Thyroid gland (tissue), 4 donors: ENCODE data around the gene MCM10. TPM values are rescaled to one million over a fixed set of nuclear protein-coding genes. Genes with fewer than 3 reads are reported as not detected.

Experiments used
- DNase-seq, 2 donors: peaks; one replicate each; pipeline ENCODE4 v3.0.0-alpha.2; 2019
- H3K27ac ChIP-seq, 3 donors: fragments of 200-600 bp; sonication (generic); 1 replicate in 2 of 3; 2 replicates in 1 of 3; pipeline ENCODE4 v1.5.1; 2016 to 2019; ENCODE audit warnings: mild to moderate bottlenecking in 1 of 3, moderate library complexity in 1 of 3
- H3K27me3 ChIP-seq: fragments of 200-600 bp; sonication (generic); one replicate; pipeline ENCODE4 v1.5.1; 2019
- H3K36me3 ChIP-seq, 2 donors: fragments of 200-600 bp; sonication (generic); one replicate each; pipeline ENCODE4 v1.5.1; 2016 to 2019
- H3K4me1 ChIP-seq, 2 donors: fragments of 200-600 bp; sonication (generic); one replicate each; pipeline ENCODE4 v1.5.1; 2017 to 2019
- H3K4me3 ChIP-seq, 3 donors: fragments of 200-600 bp; sonication (generic); replicated peaks in 1 of 3; 1 replicate in 2 of 3; 2 replicates in 1 of 3; pipeline ENCODE4 v1.5.1; 2016; ENCODE audit warnings: mild to moderate bottlenecking in 1 of 3
- H3K9me3 ChIP-seq: fragments of 200-600 bp; sonication (generic); one replicate; pipeline ENCODE4 v1.5.1; 2017
- POLR2A ChIP-seq, 2 donors: fragments of 450-650 bp; IDR thresholded peaks; one replicate each; pipeline ENCODE4 v1.6.1; 2017; ENCODE audit warnings: antibody characterized with exemption in 2 of 2, mild to moderate bottlenecking in 2 of 2, moderate library complexity in 1 of 2
- WGBS, 2 donors: methylation state at CpG; one replicate each; pipeline ENCODE4 v1.1.5; 2017; 5-methylcytosine and 5-hydroxymethylcytosine counted together
- intact Hi-C: fragments of 100-400 bp; cut with DNase I; formaldehyde crosslinking; loops from one replicate; pipeline ENCODE4 v1.15.1; 2023
- total RNA-seq, 4 donors: library from RNA; depleted of rRNA; stranded (reverse); fragments of >200 nt; gene quantifications; one replicate each; pipeline ENCODE4 v1.2.3, GENCODE V29; 2016
- TF ChIP-seq, protein P1 (sequence below), 6 experiments: fragments of 200-600 bp in 3 of 6; fragments of 450-650 bp in 3 of 6; sonication (generic) in 3 of 6; IDR thresholded peaks; one replicate each; pipeline ENCODE4 v1.5.1; 2016 to 2019; ENCODE audit warnings: antibody characterized with exemption in 6 of 6, mild to moderate bottlenecking in 2 of 6, inconsistent platforms in 1 of 6, moderate library complexity in 1 of 6

The MCM10 gene
- total RNA-seq, 4 donors from 2014 or later: 0.24 to 1.4 (median 0.49) TPM

DNA sequence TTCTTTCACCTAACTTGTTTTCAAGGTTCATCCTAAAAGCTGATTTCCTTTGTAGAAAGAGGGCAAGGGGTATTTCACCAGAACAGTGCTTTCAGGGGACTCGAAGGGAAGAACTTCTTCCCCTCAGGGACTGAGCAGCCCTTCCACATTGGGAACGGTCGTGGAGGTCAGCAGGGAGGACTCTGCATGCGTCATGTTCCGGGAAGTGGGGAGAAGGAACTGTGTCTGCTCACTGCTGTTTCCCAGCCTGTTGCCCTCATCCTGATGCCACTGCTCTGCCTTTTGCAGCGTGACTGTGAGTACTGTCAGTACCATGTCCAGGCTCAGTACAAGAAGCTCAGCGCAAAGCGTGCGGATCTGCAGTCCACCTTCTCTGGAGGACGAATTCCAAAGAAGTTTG lies 27.2 kb downstream of the MCM10 start:
- intact Hi-C loops: no loop called here

DNA sequence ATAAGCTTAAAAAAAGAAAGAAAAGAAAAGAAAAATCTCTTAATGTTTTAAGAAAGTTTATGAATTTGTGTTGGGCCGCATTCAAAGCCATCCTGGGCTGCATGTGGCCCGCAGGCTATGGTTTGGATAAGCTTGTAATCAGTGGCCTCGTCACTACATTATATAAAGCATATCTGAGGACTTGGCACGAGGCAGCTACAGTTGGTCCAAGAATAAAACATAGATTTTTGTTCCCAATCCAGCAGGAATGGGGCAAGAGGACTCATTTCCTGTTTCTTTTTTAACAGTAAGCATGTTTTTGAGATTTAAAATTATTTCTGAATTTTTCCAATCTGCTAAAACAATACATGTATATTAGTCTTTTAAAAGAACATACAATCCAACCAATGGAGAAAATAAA lies 28.6 kb downstream of the MCM10 start:
- H3K4me1 ChIP-seq: peaks cover 0 to 8% of the 10 kb centered on the region in 2 donors
- H3K27me3 ChIP-seq: no peaks in the 10 kb centered on the region
- no peak overlapping the region for H3K4me3 ChIP-seq
- no peak for DNase-seq
- intact Hi-C loops: no loop called here
- no peaks in the 10 kb centered on the region for H3K36me3 ChIP-seq
- WGBS, 2 donors: 71 to 80% methylated on average over 4 of the region's 4 CpGs
- H3K27ac ChIP-seq: no peak overlapping the region
- no peaks in the 10 kb centered on the region for H3K9me3 ChIP-seq
- TF ChIP-seq POLR2A (IDR thresholded peaks at IDR 0.05): no peak
- TF ChIP-seq, protein P1, sequence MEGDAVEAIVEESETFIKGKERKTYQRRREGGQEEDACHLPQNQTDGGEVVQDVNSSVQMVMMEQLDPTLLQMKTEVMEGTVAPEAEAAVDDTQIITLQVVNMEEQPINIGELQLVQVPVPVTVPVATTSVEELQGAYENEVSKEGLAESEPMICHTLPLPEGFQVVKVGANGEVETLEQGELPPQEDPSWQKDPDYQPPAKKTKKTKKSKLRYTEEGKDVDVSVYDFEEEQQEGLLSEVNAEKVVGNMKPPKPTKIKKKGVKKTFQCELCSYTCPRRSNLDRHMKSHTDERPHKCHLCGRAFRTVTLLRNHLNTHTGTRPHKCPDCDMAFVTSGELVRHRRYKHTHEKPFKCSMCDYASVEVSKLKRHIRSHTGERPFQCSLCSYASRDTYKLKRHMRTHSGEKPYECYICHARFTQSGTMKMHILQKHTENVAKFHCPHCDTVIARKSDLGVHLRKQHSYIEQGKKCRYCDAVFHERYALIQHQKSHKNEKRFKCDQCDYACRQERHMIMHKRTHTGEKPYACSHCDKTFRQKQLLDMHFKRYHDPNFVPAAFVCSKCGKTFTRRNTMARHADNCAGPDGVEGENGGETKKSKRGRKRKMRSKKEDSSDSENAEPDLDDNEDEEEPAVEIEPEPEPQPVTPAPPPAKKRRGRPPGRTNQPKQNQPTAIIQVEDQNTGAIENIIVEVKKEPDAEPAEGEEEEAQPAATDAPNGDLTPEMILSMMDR (IDR thresholded peaks at IDR 0.05): no peak

More for the DNA sequence above, 27.2 kb downstream of the MCM10 start:
- Histone ChIP-seq H3K4me3 (no peak overlapping the region), H3K36me3 (no peaks in the 10 kb centered on the region), H3K4me1 (peaks cover 0 to 16% of the 10 kb centered on the region in 2 donors), H3K27me3 (no peaks in the 10 kb centered on the region), H3K27ac (no peak overlapping the region), H3K9me3 (no peaks in the 10 kb centered on the region)
- DNase-seq: no peak
- 90 to 93% methylated on average over 8 to 10 of the region's 10 CpGs for WGBS, 2 donors
- TF ChIP-seq, protein P1 (IDR thresholded peaks at IDR 0.05): no peak
- no peak for TF ChIP-seq POLR2A (IDR thresholded peaks at IDR 0.05)

DNA sequence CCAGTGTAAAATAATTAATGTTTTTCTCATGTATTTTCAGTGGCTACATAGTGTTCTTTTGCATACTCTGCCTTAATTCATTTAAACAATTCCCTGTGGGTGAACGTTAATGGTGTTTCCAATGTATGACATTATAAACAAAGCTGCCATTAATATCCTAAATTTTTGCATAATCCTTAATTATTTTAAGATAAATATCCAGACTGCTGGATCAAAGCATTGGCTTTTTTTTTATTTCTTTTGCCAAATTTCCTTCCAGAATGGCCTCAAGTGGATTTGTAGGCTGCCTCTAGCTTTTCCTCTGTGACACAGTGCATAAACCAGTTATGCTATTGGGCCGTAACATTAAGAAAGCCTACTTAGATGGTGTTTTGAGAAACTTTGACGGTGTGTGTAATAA lies 29.5 kb downstream of the MCM10 start:
- Histone ChIP-seq H3K27ac (no peak overlapping the region), H3K36me3 (no peaks in the 10 kb centered on the region), H3K4me1 (no peaks in the 10 kb centered on the region), H3K9me3 (no peaks in the 10 kb centered on the region), H3K27me3 (no peaks in the 10 kb centered on the region), H3K4me3 (no peak overlapping the region)
- intact Hi-C loops: no loop called here
- TF ChIP-seq POLR2A (IDR thresholded peaks at IDR 0.05): no peak
- TF ChIP-seq, protein P1 (IDR thresholded peaks at IDR 0.05): no peak
- no peak for DNase-seq
- WGBS, 2 donors: 91 to 94% methylated on average over 3 of the region's 3 CpGs

DNA sequence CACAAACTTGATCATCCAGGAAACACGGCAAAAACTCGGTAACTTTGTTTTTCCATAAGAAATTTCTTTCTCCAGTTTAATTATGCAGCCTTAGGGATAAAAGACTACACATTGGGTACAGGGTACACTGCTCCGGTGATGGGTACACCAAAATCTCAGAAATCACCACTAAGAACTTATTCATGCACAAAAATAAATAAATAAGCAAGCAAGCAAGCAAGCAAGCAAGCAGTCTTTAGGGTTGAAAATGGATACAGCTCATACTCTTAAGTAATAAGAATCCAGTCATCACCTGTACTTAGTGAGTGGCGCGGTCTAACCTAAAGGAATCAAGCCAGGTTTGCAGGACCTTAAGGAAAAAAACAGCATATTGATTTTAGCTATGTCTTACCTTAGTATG lies 30.0 kb downstream of the MCM10 start:
- H3K9me3 ChIP-seq: no peaks in the 10 kb centered on the region
- no peak overlapping the region for H3K4me3 ChIP-seq
- H3K36me3 ChIP-seq: no peaks in the 10 kb centered on the region
- H3K27me3 ChIP-seq: no peaks in the 10 kb centered on the region
- no peak for DNase-seq
- no peak overlapping the region for H3K27ac ChIP-seq
- intact Hi-C loops: no loop called here
- TF ChIP-seq, protein P1 (IDR thresholded peaks at IDR 0.05): no peak
- WGBS, 2 donors: 90 to 95% methylated on average over 5 of the region's 5 CpGs
- no peaks in the 10 kb centered on the region for H3K4me1 ChIP-seq

DNA sequence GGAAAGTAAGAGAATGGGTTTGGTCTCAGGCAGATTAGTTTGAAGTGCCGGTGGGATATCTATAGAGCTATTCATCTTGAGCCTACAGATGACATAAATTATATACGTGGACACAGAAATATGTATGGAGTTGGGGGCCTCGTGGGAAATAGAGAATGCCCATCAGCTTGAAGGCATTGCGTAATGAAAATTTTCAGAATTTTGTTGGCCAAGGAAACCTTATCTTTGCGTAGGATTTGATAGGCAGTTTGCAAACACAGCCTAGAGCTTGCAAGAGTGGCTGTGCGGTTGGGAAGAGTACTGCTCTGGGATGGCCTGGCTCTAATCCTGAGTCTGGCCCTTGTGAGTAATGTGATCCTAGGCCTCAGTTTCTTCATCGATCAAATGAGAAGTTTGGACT lies 32.3 kb downstream of the MCM10 start:
- intact Hi-C loops: no loop called here
- no peak for TF ChIP-seq POLR2A (IDR thresholded peaks at IDR 0.05)
- TF ChIP-seq, protein P1 (IDR thresholded peaks at IDR 0.05): no peak
- WGBS, 2 donors: 92 to 95% methylated on average over 7 of the region's 7 CpGs
- Histone ChIP-seq H3K4me3 (no peak overlapping the region), H3K36me3 (no peaks in the 10 kb centered on the region), H3K4me1 (no peaks in the 10 kb centered on the region), H3K27me3 (no peaks in the 10 kb centered on the region), H3K9me3 (no peaks in the 10 kb centered on the region), H3K27ac (no peak overlapping the region)
- no peak for DNase-seq
